Dedifferentiated amniotic fluid mesenchymal stem cell (primary cell): Measurements from ENCODE around the gene OR2T33.
"Not testable (repeated sequence)": the region's sequence is repeated elsewhere in the genome, so short reads cannot be mapped to it uniquely, and the experiment has no call there.

Source experiments
- DNase-seq: peaks from one replicate; pipeline ENCODE4 v3.0.0-alpha.2; 2016; ENCODE audit errors: extremely low spot score

OR2T33 gene, protein sequence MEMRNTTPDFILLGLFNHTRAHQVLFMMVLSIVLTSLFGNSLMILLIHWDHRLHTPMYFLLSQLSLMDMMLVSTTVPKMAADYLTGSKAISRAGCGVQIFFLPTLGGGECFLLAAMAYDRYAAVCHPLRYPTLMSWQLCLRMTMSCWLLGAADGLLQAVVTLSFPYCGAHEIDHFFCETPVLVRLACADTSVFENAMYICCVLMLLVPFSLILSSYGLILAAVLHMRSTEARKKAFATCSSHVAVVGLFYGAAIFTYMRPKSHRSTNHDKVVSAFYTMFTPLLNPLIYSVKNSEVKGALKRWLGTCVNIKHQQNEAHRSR

GRCh38 chr1:248277876-248278275 lies at the start of gene OR2T33:
Gene OR2T33, minus strand, starts transcription at chr1:248277976. Its CDS starts 4,162 bp downstream, at chr1:248273814.
- no peak for DNase-seq

DNA sequence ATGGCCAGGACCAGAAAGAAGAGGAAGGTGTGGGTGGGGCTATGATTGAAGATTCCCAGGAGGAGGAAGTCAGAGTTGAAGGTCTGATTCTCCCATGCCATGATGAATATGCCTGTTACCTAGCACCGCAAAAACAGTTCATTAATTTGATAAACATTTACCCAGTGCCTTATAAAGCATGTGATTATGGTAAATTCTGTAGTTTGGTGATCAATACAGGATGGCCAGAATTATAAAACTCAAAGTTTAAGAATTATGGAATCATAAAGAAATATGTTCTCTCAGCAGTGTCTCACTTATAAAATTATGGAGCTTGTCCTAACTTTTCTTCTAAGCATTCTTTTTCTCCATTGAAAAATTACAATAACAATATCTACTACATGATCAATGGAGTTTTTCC lies 46.7 kb upstream of the OR2T33 start, which contains the start of gene OR2M7:
Gene OR2M7, minus strand, starts transcription at position 101 of the 400 bp plus-strand sequence. Its CDS starts 0 bp downstream, at position 101.
- DNase-seq: no peak

DNA sequence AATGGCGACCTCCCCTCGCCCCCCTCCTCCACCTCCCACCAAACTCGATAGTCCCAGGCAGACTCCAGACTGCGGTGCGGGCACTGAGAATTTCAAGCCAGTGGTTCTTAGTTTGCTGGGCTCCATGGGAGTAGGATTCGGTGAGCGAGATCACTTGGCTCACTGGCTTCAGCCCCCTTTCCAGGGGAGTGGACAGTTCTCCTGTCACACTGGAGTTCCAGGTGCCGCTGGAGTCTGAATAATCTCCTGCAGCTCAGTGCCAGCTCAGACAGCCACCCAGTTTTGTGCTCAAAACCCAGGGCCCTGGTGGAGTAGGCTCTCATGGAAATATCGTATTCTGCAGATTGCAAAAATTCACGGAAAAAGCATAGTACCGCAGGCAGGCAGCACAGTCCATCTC lies 39.0 kb upstream of the OR2T33 start:
- DNase-seq: no peak

DNA sequence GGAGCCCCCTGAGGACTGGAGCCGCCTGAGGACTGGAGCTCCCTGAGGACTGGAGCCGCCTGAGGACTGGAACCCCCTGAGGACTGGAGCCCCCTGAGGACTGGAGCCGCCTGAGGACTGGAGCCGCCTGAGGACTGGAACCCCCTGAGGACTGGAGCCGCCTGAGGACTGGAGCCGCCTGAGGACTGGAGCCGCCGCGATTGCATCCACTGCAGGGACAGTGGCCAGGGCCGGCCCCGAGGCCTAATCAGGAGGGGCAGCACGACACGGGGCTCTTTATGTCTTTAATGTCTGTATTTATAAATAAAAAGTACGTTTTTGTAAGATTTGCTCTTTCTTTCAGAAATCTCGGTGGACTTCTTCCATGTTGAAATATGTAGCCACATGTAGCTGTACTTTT lies 29.0 kb upstream of the OR2T33 start:
- DNase-seq: not testable (repeated sequence)

- no peak for DNase-seq
Measured at GRCh38 chr1:248306103-248306502, 28.3 kb upstream of the OR2T33 start.

DNA sequence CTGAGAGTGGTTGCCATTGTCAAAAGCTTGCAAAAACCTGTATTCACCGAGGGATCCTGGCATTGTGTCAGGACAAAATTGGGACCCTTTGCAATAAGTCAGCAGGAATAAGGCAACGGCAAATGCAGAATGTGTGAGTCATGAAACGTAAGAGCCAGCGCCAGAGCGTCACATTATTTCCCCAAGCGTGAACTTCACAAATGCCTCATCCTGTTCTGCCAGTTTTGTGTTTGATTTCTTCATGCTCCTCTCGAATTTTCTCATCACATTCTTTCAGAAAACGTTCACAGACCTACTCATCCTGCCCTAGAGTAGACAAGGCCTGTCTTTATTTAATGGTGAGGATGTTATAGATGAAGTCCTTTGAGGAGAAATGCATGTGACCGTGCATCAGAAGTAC lies 27.9 kb upstream of the OR2T33 start:
- not testable (repeated sequence) for DNase-seq

GRCh38 chr1:248303324-248303723 lies 25.5 kb upstream of the OR2T33 start, which contains the start of gene OR2T12:
Gene OR2T12, minus strand, starts transcription at chr1:248303424. Its CDS starts 7,846 bp downstream, at chr1:248295578.
- no peak for DNase-seq

- no peak for DNase-seq
Measured at GRCh38 chr1:248288391-248288790, 10.6 kb upstream of the OR2T33 start.

- DNase-seq: not testable (repeated sequence)
Measured at GRCh38 chr1:248273225-248273624, 4.6 kb downstream of the OR2T33 start.

DNA sequence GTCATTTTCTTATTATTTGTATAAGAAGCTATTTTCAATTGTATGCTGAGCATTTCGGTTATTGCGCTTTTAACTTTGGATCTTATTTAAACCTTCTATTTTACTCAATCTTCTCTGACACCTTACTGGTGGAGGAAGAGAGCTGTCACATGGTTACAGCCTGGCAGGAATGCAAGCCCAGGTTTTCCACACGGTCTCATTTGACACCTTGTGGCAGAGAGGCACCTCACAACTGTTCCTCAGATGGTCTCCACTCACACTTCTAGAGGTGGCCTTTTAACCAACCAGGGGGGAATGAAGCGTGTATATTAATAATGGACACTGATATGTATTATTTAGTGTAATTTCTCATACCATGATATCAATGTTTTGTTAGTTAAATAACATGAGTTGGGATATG lies 9.6 kb downstream of the OR2T33 start:
- DNase-seq: no peak

- DNase-seq: not testable (repeated sequence)
Measured at GRCh38 chr1:248259309-248259708, 18.5 kb downstream of the OR2T33 start.

DNA sequence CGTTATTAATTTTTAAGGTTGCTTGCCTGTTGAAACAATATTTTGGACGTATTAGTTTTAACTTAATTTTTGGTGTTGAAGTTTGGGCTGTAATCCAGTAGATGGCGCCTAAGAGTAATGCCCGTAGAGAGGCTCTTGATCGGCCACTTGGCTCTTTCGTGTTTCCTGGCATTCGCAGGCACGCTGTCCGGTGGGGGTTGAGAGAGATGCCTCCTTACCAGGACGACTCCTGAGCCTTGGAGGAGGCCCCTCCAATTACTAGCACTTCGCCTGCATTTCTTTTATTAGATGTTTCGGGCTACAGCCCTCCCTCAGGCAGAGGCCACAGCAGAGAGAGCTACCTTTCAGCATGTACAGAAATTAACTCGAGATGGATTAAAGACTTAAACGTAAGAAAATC lies 34.6 kb downstream of the OR2T33 start:
- DNase-seq: peak; percentile 20

DNA sequence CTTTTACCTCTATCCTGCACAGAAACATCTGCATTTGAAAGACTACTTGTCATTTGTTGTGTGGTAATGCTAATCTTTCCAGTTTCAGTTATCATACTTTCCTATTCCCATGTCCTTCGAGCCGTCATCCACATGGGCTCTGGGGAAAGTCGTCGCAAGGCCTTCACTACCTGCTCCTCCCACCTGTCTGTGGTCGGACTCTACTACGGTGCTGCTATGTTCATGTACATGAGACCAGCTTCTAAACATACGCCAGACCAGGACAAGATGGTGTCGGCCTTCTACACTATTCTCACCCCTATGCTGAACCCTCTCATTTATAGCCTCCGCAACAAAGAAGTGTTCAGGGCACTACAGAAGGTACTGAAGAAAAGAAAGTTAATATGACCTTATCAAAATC lies 38.3 kb downstream of the OR2T33 start:
- DNase-seq: no peak

GRCh38 chr1:248231117-248231516 lies 46.7 kb downstream of the OR2T33 start, which contains the start of gene OR2M4:
Gene OR2M4, plus strand, starts transcription at chr1:248231417. Its CDS starts 7,512 bp downstream, at chr1:248238929.
- DNase-seq: no peak

DNA sequence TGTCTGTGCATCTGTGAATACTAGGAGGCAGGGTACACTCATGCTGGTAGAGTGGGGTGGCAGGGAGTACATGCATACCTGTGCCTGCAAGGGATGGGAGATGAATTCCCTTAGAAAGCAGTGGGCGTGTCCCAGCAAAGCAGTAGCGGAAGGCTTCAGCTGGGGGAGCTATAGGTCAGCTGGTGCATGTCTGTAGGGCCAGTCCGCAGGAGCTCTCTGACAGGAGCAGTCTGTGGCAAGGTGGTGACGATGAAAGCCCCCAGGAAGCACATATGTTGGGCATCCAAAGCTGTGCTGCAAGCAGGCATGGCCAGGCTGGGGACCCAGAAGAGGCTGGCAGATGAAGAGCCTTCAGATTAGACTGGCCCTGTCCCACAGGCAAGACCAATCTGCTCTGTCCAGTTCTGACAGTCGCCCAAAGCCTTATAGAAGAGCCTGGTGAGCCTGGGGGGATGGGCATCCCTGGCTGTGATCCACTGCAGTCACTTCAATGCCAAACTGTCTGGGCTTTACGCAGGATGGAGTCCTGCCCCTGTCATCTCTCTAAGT lies 48.3 kb downstream of the OR2T33 start:
- DNase-seq: no peak

GRCh38 chr1:248225537-248225936 lies 52.2 kb downstream of the OR2T33 start:
- no peak for DNase-seq
